Measurements from ENCODE around the gene MGST3. TPM values are rescaled to one million over a fixed set of nuclear protein-coding genes. Genes with fewer than 3 reads are reported as not detected.
A peak's percentile ranks its signal among the peaks of the same experiment; 100 is the strongest.

The MGST3 gene
- total and polyA plus RNA-seq, 2 of the 4 experiments (the other 2 are of a cell fraction): 159 to 213 TPM

GRCh38 chr1:165696625-165697100, 65.6 kb downstream of the MGST3 start:
- Histone ChIP-seq H2AFZ (replicated peaks; ENCODE audit: low read length, poor library complexity) (no peak overlapping the region), H3K23ac (ENCODE audit: low read depth, low read length) (0 out of 2 replicates have a peak overlapping the region, but pooled peaks have one; percentile 25), H2BK5ac (ENCODE audit: low read depth, low read length, poor library complexity, severe bottlenecking) (peak overlapping the region; percentile 73), H3K9me1 (ENCODE audit: insufficient read depth, low read length) (no peaks in the 10 kb centered on the region), H3K27me3 (ENCODE audit: control insufficient read depth, insufficient read depth, low read length) (no peaks in the 10 kb centered on the region), H3K9ac (ENCODE audit: low read depth, low read length) (no peak overlapping the region), H2BK20ac (ENCODE audit: low read depth, low read length) (no peak overlapping the region), H2AK9ac (replicated peaks; ENCODE audit: low read depth, low read length, poor library complexity) (no peak overlapping the region), H3K4me3 (ENCODE audit: insufficient read depth, low read depth, low read length) (no peak overlapping the region), H3K79me1 (ENCODE audit: low read depth in 1 of 2, low read length in 2 of 2) (peaks cover 2 to 27% of the 10 kb centered on the region in 2 experiments; a peak in 3 of 4 replicates), H3K9me3 (ENCODE audit: control insufficient read depth, insufficient read depth, low read length) (no peaks in the 10 kb centered on the region), H3K36me3 (ENCODE audit: control insufficient read depth, insufficient read depth, low read length) (no peaks in the 10 kb centered on the region), H3K4me2 (ENCODE audit: low read depth, low read length) (peak overlapping the region; percentile 86), H3K4ac (ENCODE audit: low read depth, low read length) (no peak overlapping the region; the same call in 1 of the 2 replicates), H2AK5ac (ENCODE audit: low read depth, low read length) (no peak overlapping the region), H4K5ac (ENCODE audit: low read depth, low read length) (no peak overlapping the region), H4K20me1 (ENCODE audit: insufficient read depth, low read length) (no peaks in the 10 kb centered on the region), H3K14ac (replicated peaks; ENCODE audit: low read depth, low read length) (0 out of 2 replicates have a peak overlapping the region, but pooled peaks have one; percentile 10), H4K8ac (ENCODE audit: low read depth in 2 of 2, low read length in 2 of 2) (no peak overlapping the region), H2BK120ac (ENCODE audit: low read depth, low read length) (no peak overlapping the region), H3K27ac (ENCODE audit: insufficient read depth, low read length) (no peak overlapping the region), H2BK15ac (ENCODE audit: low read depth, low read length) (no peak overlapping the region), H4K91ac (ENCODE audit: insufficient read depth, low read depth, low read length) (no peak overlapping the region), H3K56ac (ENCODE audit: extremely low read depth, insufficient read depth, low read length) (no peak overlapping the region), H3K4me1 (ENCODE audit: control insufficient read depth, insufficient read depth, low read length) (no peaks in the 10 kb centered on the region), H3K18ac (ENCODE audit: low read depth, low read length) (no peak overlapping the region)
- ChIA-PET POLR2A (ENCODE audit: unreplicated experiment) (no interaction called here), CTCF (no interaction called here)
- WGBS, 2 experiments (ENCODE audit: extremely low coverage in 2 of 2, insufficient read length in 1 of 2): no CpG with 5 or more reads among the region's 2 CpGs
- in situ Hi-C loops (cut with MboI; ENCODE audit: low sequenced_read_pairs) (no loop called here), dilution Hi-C loops (cut with HindIII; ENCODE audit: low sequenced_read_pairs, unreplicated experiment) (no loop called here), intact Hi-C loops (cut with micrococcal nuclease) (no loop called here)
- no peak for TF ChIP-seq CHD1 (IDR thresholded peaks at IDR 0.05; ENCODE audit: low read depth, low read length)
- TF ChIP-seq MAFK (IDR thresholded peaks at IDR 0.05; ENCODE audit: low read depth, low read length): peak; percentile 100
- TF ChIP-seq CEBPB (IDR thresholded peaks at IDR 0.05; ENCODE audit: low read depth, low read length): peak; percentile 32; the same call in 1 of the 2 replicates
- peak; percentile 89 for DNase-seq
- ATAC-seq (ENCODE audit: low read depth): peak; percentile 8
- BruUV-seq (replicated peaks): no TSS peak
